ENCODE data around the gene SNRNP35. TPM values are rescaled to one million over a fixed set of nuclear protein-coding genes. Genes with fewer than 3 reads are reported as not detected.
"Not testable (repeated sequence)": the region's sequence is repeated elsewhere in the genome, so short reads cannot be mapped to it uniquely, and the experiment has no call there.

The SNRNP35 gene
- total RNA-seq, 2 donors from 2014 or later = 23.5 to 31.4 TPM

- Mint-ChIP-seq H3K4me3 (no peak overlapping the region), H3K9me3 (no peaks in the 10 kb centered on the region), H3K36me3 (ENCODE audit: low read depth) (no peaks in the 10 kb centered on the region), H3K27ac (no peak overlapping the region), H3K27me3 (no peaks in the 10 kb centered on the region), H3K4me1 (peaks cover 13% of the 10 kb centered on the region)
- no peak for ATAC-seq (replicated peaks)
Observed at GRCh38 chr12:123441523-123442164, 16.3 kb upstream of the SNRNP35 start.

DNA sequence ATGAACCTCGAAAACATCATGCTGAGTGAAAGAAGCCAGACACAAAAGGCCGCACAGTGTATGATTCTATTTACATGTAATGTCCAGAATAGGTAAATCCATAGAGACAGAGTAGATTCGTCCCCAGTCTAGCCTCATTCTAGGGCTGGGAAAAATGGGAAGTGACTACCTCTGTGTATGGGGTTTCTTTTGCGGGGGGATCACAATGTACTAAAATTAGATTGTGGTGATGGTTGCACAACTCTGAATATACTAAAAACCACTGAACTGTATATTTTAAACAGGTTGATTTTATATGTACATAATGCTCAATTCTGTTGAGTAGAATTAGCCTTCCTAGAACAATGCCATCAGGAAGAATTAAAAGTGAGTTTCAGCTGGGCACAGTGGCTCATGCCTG is 15.2 kb upstream of the SNRNP35 start:
- Mint-ChIP-seq H3K36me3 (ENCODE audit: low read depth) (no peaks in the 10 kb centered on the region), H3K9me3 (no peaks in the 10 kb centered on the region), H3K27ac (no peak overlapping the region), H3K4me1 (peaks cover 13% of the 10 kb centered on the region), H3K27me3 (no peaks in the 10 kb centered on the region), H3K4me3 (no peak overlapping the region)
- ATAC-seq (replicated peaks) = no peak

- Mint-ChIP-seq H3K4me1 (peaks cover 18% of the 10 kb centered on the region), H3K9me3 (no peaks in the 10 kb centered on the region), H3K27ac (no peak overlapping the region), H3K36me3 (ENCODE audit: low read depth) (no peaks in the 10 kb centered on the region), H3K4me3 (no peak overlapping the region), H3K27me3 (no peaks in the 10 kb centered on the region)
- no peak for ATAC-seq (replicated peaks)
Observed at GRCh38 chr12:123444092-123445026, 13.6 kb upstream of the SNRNP35 start.

- Mint-ChIP-seq H3K4me1 (peaks cover 18% of the 10 kb centered on the region), H3K9me3 (no peaks in the 10 kb centered on the region), H3K27me3 (no peaks in the 10 kb centered on the region), H3K27ac (peak overlapping the region; percentile 83), H3K4me3 (peak overlapping the region; percentile 63), H3K36me3 (ENCODE audit: low read depth) (no peaks in the 10 kb centered on the region)
- ATAC-seq (replicated peaks) = no peak
Observed at GRCh38 chr12:123445388-123446332, 12.3 kb upstream of the SNRNP35 start.

- H3K36me3 Mint-ChIP-seq (ENCODE audit: low read depth) = no peaks in the 10 kb centered on the region
- peak overlapping the region; percentile 83 for H3K27ac Mint-ChIP-seq
- peak overlapping the region; percentile 63 for H3K4me3 Mint-ChIP-seq
- no peaks in the 10 kb centered on the region for H3K9me3 Mint-ChIP-seq
- no peaks in the 10 kb centered on the region for H3K27me3 Mint-ChIP-seq
- ATAC-seq (replicated peaks) = no peak
- H3K4me1 Mint-ChIP-seq = peaks cover 18% of the 10 kb centered on the region
Observed at GRCh38 chr12:123446333-123446713, 11.6 kb upstream of the SNRNP35 start.

DNA sequence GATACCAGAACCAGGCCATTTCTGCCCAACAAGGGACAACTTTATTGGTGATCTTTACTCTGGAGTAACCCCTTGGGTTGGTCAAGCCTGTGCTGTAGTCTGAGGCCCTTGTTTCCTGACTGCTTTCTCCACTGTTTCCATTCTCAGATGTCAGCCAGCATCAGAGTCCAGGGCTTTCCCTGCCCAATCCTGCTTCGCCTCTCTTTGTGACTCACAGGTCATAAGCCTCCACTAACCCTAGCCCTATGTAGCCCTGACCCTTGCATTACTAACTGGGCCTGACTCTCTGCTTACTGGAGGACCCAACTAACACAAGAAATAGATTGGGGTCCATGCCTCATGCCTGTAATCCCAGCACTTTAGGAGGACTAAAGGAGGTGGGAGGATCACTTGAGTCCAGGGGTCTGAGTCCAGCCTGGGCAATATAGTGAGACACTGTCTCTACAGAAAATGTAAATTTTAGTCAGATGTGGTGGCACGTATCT is 8.6 kb upstream of the SNRNP35 start:
- H3K27me3 Mint-ChIP-seq = no peaks in the 10 kb centered on the region
- H3K4me3 Mint-ChIP-seq = peak overlapping the region; percentile 87
- peaks cover 18% of the 10 kb centered on the region for H3K4me1 Mint-ChIP-seq
- no peaks in the 10 kb centered on the region for H3K9me3 Mint-ChIP-seq
- H3K27ac Mint-ChIP-seq = peak overlapping the region; percentile 96
- no peak for ATAC-seq (replicated peaks)
- no peaks in the 10 kb centered on the region for H3K36me3 Mint-ChIP-seq (ENCODE audit: low read depth)

DNA sequence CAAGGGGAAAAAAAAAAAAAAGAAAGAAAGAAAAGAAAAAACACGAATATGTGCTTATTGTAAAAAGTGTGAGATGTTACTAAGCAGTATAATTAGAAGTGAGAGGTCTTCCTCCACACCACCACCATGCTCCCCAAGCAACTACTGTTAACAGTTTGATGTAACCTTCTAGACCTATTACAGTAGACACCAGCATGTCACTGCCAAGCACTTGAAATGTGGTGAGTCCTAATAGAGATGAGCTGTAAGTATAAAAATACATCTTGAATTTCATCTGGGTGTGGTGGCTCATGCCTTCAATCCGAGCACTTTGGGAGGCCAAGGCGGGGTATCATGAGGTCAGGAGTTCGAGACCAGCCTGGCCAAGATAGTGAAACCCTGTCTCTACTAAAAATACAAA is 8.1 kb upstream of the SNRNP35 start:
- no peak overlapping the region for H3K4me3 Mint-ChIP-seq
- H3K36me3 Mint-ChIP-seq (ENCODE audit: low read depth) = no peaks in the 10 kb centered on the region
- no peaks in the 10 kb centered on the region for H3K9me3 Mint-ChIP-seq
- H3K4me1 Mint-ChIP-seq = peaks cover 14% of the 10 kb centered on the region
- H3K27ac Mint-ChIP-seq = peak overlapping the region; percentile 96
- no peak for ATAC-seq (replicated peaks)
- no peaks in the 10 kb centered on the region for H3K27me3 Mint-ChIP-seq

DNA sequence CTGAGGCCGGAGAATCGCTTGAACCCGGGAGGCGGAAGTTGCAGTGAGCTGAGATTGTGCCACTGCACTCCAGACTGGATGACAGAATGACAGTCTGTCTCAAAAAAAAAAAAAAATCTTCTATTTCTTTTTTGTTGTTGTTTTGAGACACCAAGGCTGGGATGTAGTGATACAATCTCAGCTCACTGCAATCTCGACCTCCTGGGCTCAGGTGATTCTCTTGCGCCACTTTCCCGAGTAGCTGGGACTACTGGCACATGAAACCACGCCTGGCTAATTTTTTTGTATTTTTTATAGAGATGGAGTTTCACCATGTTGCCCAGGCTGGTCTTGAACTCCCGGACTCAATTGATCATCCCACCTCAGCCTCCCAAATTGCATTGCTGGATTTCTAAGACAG is 7.3 kb upstream of the SNRNP35 start:
- Mint-ChIP-seq H3K27me3 (no peaks in the 10 kb centered on the region), H3K27ac (no peak overlapping the region), H3K9me3 (no peaks in the 10 kb centered on the region), H3K36me3 (ENCODE audit: low read depth) (no peaks in the 10 kb centered on the region), H3K4me1 (peaks cover 12% of the 10 kb centered on the region), H3K4me3 (no peak overlapping the region)
- ATAC-seq (replicated peaks) = no peak

DNA sequence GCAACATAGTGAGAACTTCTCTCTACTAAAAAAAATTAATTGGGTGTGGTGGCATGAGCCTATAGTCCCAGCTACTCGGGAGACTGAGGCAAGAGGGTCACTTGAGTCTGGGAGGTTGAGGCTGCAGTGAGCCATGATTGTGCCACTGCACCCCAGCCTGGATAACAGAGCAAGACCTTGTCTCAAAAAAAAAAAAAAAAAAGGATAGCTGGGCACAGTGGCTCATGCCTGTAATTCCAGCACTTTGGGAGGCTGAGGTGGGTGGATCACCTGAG is 5.7 kb upstream of the SNRNP35 start:
- peak; percentile 9 for ATAC-seq (replicated peaks)
- H3K4me1 Mint-ChIP-seq; H3K36me3 Mint-ChIP-seq (ENCODE audit: low read depth); H3K9me3 Mint-ChIP-seq; H3K27me3 Mint-ChIP-seq; H3K4me3 Mint-ChIP-seq: not testable (repeated sequence)
- peak overlapping the region; percentile 50 for H3K27ac Mint-ChIP-seq

DNA sequence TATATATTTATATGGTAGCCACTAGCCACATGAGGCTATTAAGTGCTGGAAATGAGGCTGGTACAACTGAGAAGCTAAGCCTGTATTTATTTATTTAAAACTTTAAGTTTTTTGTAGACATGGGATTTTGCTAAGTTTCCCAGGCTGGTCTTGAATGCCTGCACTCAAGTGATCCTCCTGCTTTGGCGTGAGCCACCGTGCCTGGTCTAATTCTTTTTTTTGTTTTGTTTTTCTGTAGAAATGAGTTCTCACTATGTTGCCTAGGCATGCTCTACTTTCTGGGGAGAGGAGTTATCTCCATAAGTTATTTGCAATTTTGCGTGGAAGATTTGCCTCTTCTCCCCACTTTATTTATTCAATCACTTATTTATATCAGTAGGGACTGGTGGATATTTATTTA is 4.8 kb upstream of the SNRNP35 start:
- no peaks in the 10 kb centered on the region for H3K9me3 Mint-ChIP-seq
- H3K4me1 Mint-ChIP-seq = peaks cover 5% of the 10 kb centered on the region
- ATAC-seq (replicated peaks) = no peak
- peaks cover 5% of the 10 kb centered on the region for H3K36me3 Mint-ChIP-seq (ENCODE audit: low read depth)
- H3K27me3 Mint-ChIP-seq = no peaks in the 10 kb centered on the region
- H3K27ac Mint-ChIP-seq = no peak overlapping the region
- no peak overlapping the region for H3K4me3 Mint-ChIP-seq

GRCh38 chr12:123463174-123463573 is 5.2 kb downstream of the SNRNP35 start:
- not testable (repeated sequence) for H3K9me3 Mint-ChIP-seq; H3K27me3 Mint-ChIP-seq; H3K4me3 Mint-ChIP-seq; ATAC-seq (replicated peaks); H3K27ac Mint-ChIP-seq
- H3K36me3 Mint-ChIP-seq (ENCODE audit: low read depth) = peaks cover 85% of the 10 kb centered on the region
- H3K4me1 Mint-ChIP-seq = peaks cover 22% of the 10 kb centered on the region

GRCh38 chr12:123465084-123465483 is 7.1 kb downstream of the SNRNP35 start:
- no peak for ATAC-seq (replicated peaks)
- H3K36me3 Mint-ChIP-seq (ENCODE audit: low read depth) = peaks cover 75% of the 10 kb centered on the region

GRCh38 chr12:123468786-123469185 is 10.8 kb downstream of the SNRNP35 start:
- Mint-ChIP-seq H3K4me1 (peaks cover 4% of the 10 kb centered on the region), H3K36me3 (ENCODE audit: low read depth) (peaks cover 68% of the 10 kb centered on the region), H3K4me3 (no peak overlapping the region), H3K27ac (no peak overlapping the region), H3K9me3 (no peaks in the 10 kb centered on the region), H3K27me3 (no peaks in the 10 kb centered on the region)
- no peak for ATAC-seq (replicated peaks)

More at GRCh38 chr12:123465084-123465483, 7.1 kb downstream of the SNRNP35 start:
- no peaks in the 10 kb centered on the region for H3K27me3 Mint-ChIP-seq
- peaks cover 15% of the 10 kb centered on the region for H3K4me1 Mint-ChIP-seq
- H3K9me3 Mint-ChIP-seq = no peaks in the 10 kb centered on the region
- no peak overlapping the region for H3K27ac Mint-ChIP-seq
- no peak overlapping the region for H3K4me3 Mint-ChIP-seq

- Mint-ChIP-seq H3K27me3 (no peaks in the 10 kb centered on the region), H3K4me3 (no peak overlapping the region), H3K4me1 (peaks cover 7% of the 10 kb centered on the region), H3K36me3 (ENCODE audit: low read depth) (peaks cover 57% of the 10 kb centered on the region), H3K9me3 (no peaks in the 10 kb centered on the region), H3K27ac (no peak overlapping the region)
- ATAC-seq (replicated peaks) = no peak
Observed at GRCh38 chr12:123469978-123470377, 12.0 kb downstream of the SNRNP35 start.
